Measurements from ENCODE around the gene AMZ1.
"Not testable (repeated sequence)": the region's sequence is repeated elsewhere in the genome, so short reads cannot be mapped to it uniquely, and the experiment has no call there.

The AMZ1 gene

GRCh38 chr7:2692543-2692942, 4.5 kb downstream of the AMZ1 start:
- DNase-seq = no peak

- DNase-seq = not testable (repeated sequence)
These were observed 5.6 kb downstream of the AMZ1 start for GRCh38 chr7:2693420-2694121.

- DNase-seq = not testable (repeated sequence)
These were observed 6.1 kb downstream of the AMZ1 start for GRCh38 chr7:2694122-2694436.

- no peak for DNase-seq
These were observed 10.7 kb downstream of the AMZ1 start for GRCh38 chr7:2698581-2699288.

GRCh38 chr7:2699289-2699620, 11.3 kb downstream of the AMZ1 start:
- DNase-seq = no peak

DNA sequence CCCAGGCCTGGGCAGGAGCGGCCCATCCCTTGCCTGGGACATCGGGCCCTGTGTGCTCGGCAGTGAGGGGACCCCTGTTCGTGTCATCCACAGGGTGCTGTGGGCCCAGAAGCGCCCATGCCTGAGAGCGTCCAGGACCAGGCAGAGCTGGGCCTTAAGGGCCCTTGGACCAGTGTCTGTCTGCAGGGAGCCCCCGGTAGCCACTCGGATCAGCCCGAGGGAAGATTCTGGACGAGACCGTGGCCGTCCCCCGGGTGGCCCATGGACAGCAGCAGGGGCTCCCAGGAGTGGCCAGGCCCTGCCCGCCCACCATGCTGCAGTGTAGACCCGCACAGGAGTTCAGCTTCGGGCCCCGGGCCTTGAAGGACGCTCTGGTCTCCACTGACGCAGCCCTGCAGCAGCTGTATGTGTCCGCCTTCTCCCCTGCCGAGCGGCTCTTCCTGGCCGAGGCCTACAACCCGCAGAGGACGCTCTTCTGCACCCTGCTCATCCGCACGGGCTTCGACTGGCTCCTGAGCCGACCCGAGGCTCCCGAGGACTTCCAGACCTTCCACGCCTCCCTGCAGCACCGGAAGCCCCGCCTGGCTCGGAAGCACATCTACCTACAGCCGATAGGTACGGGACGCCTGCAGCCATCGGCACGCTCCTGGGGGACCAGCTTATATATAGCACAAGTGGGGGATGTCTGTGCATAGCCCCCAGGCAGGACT, 12.3 kb downstream of the AMZ1 start:
- DNase-seq = no peak

DNA sequence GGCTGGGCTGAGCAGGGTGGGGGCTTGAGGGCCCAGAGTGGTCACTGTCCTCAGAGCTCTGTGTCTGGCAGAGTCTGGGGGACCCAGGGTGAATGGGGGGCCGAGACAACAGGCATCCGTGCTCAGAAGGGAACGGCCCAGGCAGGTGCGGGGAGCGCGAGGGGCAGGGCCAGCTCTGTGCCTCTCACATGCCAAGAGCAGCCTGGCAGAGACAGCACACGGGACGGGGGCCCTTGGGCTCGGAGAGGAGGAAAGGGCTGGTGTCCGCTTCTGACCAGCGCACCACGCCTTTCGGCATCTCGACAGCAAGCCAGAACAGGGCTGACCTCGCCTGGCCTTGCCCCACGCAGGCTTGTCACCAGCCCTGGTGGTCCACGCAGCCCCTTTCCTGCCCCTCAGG, 13.4 kb downstream of the AMZ1 start:
- no peak for DNase-seq

DNA sequence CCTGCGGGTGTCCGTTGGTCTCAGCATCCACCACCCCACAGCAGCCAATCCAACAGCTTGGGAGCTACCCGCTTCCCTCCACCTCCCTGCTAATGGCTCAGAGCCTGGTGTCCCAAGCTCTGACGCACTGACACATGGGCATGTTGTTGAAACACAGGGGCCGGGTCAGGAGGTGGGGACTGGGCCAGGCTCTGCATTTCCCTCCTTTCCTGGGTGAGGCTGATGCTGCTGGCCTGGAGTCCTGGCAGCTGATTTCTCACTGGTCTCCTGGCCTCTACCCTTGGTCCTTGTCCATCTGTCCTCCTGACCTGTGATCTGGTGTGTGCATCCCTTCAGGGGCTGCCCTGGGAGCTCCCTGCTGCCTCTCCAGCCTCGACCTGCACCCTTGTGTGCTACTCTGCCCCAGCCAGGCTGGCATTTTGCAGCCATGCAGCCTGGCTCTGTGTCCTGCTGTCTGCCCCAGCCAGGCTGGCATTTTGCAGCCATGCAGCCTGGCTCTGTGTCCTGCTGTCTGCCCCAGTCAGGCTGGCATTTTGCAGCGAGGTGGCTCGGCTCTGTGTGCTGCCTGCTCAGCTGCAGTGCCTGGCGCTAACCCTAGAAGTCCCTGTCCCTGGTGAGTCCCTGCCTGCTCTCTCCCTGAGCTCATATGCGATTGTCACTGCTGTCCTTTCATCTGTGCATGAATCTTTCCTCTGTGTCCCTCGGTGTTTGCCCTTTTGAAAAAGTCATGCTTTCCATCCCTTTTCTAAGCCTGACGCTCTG, 14.0 kb downstream of the AMZ1 start:
- DNase-seq = no peak

DNA sequence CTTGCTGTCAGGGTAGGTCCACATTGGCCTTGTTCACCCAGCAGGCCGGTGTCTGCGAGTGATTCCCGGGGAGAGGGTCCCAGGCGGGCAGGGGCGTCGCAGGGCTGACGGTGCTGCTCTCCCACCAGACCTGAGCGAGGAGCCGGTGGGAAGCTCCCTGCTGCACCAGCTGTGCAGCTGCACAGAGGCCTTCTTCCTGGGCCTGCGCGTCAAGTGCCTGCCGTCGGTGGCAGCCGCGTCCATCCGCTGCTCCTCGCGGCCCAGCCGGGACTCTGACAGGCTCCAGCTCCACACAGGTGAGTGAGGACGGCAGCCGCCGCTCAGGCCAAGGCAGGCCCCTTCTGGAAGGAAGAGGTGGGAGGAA, 14.6 kb downstream of the AMZ1 start:
- DNase-seq = no peak

DNA sequence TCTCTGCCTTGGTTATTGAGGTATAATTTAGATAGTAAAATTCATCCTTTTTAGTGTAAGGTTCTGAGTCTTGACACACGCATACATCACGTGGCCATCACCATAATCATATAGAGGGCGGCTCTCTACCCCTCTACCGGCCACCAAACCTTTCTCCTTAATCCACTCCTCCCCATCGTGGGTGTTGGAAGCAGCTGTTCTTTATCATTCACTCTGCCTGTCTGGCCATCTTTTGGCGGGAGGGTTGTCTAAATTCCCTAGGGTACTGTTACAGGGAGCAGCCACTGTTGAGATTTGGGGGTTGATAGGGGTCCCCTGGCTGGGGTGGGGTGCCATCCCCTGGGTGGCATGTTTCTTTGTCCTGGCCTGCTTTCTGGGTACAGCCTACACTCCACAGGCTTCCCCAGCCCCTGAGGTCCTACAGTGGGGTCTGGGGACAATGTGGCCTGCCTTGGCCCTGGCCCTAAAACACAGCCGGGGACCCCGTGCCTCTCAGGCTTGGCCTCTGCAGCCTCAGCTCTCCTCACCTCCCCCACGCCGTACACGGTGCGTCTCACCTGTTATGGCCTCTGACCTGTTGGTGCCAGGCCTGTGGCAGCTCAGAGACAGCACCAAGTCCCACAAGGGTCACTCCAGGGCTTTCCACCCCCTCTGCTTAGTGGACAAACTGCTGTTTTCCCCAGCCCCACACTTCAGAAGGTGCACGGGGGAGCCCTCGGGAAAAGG, 17.5 kb downstream of the AMZ1 start:
- DNase-seq = no peak

- DNase-seq = no peak
These were observed 18.7 kb downstream of the AMZ1 start for GRCh38 chr7:2706685-2707126.

DNA sequence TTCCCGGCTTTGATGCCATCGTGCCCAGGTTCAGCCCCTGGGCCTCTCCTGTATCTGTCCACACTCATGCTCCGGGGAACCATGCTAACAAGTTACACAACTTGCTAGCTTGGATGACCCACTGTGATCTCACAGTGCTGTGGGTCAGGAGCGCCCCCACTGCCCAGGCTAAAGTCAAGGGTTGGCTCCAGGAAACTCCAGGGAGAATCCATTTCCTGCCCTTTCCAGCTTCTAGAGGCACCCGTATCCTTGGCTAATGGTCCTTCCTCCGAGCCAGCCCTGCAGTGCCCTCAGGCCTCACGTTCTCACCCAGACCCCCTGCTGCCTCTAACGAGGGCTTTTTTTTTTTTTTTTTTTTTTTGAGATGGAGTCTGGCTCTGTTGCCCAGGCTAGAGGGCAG, 19.5 kb downstream of the AMZ1 start:
- DNase-seq = no peak

DNA sequence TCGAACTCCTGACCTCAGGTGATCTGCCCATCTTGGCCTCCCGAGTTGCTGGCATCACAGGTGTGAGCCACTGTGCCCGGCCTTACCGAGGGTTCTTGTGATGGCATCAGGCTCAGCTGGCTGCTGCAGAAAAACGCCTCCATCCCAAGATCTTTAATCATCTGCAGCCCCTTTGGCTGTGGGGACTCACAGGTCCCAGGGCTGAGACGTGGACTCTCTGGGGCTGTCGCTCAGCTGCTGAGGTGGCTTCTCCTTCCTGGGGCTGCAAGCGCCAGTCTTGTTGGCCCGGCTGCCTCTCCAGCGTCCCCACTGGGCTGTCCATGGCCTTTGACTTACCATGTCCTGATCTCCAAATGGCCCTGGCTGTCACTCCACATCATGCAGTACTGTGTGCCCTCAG, 20.0 kb downstream of the AMZ1 start:
- no peak for DNase-seq

- DNase-seq = no peak
These were observed 20.7 kb downstream of the AMZ1 start for GRCh38 chr7:2708547-2709310.

DNA sequence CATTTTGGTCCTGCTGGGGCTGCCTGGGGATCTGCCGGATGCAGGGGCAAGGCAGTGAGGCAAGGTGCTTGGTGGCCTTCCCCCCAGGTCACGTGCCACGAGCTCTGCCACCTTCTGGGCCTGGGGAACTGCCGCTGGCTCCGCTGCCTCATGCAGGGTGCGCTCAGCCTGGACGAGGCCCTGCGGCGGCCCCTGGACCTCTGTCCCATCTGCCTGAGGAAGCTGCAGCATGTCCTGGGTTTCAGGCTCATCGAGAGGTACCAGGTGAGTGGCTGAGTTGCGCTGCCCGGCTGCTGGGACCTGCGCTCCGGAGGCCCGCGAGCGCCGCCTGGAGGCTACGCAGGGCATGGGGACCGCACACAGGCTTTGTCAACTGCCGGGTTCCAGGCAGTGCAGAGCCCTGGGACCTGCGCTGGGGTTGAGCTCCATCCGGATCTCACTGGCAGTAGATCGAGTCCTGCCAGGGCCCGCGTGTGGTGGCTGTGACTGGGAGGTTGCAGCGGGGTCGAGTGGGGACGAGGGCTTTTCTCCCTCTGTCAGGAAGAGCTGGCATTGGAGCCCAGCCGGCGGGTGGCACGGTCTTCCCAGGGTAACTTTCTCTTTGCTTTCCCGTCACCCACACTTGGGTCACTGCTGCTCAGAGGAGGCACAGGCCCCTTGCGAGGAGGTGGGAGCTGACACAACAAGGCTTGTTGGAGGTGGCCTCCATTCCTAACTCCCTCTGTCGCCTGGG, 21.7 kb downstream of the AMZ1 start:
- DNase-seq = peak; percentile 77

GRCh38 chr7:2710286-2710655, 22.3 kb downstream of the AMZ1 start:
- no peak for DNase-seq

- DNase-seq = no peak
These were observed 23.0 kb downstream of the AMZ1 start for GRCh38 chr7:2710901-2711551.

DNA sequence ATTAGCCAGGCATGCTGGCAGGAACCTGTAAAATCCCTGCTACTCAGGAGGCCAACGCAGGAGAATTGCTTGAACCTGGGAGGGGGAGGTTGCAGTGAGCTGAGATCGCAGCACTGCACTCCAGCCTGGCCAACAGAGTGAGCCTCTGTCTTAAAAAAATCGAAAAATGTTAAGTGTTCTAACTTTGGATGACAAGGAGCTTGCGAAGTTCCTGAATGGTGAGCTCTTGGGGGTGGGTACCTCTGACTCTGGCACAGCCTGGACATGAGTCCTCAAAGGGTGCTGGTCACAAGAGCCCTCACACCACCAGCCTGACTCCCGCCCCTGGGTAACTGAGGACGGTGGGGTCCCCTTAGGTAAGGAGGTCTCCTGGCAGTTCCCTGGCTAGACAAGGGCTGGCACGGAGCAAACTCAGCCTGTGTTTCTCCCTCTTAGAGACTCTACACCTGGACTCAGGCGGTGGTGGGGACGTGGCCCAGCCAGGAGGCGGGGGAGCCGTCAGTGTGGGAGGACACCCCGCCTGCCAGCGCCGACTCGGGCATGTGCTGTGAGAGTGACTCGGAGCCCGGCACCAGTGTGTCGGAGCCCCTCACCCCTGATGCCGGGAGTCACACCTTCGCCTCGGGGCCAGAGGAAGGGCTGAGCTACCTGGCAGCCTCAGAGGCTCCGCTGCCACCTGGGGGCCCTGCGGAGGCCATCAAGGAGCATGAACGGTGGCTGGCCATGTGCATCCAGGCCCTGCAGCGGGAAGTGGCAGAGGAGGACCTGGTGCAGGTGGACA, 24.1 kb downstream of the AMZ1 start:
- DNase-seq = no peak

GRCh38 chr7:2713370-2713769, 25.4 kb downstream of the AMZ1 start:
- DNase-seq = peak; percentile 59

- DNase-seq = no peak
These were observed 26.0 kb downstream of the AMZ1 start for GRCh38 chr7:2713978-2714377.

Measured in femur (tissue), 1 donor.